ENCODE measurements around the gene COL6A3.
"Not testable (repeated sequence)": the region's sequence is repeated elsewhere in the genome, so short reads cannot be mapped to it uniquely, and the experiment has no call there.

The COL6A3 gene

DNA sequence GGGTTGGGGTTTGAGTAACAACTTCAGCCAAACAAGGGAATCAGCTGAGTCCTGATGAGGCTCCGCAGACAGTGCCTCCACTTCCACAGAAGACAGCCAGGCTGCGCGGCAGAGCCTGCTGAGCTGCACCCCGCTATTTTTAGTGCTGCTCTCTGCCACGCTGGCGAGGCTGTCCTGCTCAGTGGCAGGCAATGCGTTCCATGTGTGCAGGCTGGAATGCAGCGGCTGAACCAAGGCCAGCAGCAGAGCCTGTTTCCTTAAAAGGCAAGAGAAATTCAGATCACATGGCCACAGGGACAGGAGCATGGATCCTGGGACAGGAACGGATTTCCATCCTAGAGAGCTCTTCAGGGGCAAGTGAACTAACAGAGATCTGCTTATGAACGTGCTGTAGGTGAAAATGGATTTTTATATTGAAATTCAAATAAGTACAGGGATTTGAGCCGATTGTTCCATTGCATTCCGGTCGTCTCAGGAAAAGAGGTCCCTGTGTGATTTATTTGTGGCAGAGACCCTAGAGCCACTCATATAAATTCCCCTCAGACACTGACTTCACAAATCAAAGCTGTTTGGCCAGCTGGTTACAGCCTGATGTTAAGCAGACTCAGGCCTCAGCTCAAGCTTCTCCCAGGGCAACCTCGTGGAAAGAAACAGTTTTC, 98.7 kb downstream of the COL6A3 start:
- DNase-seq, result no peak

DNA sequence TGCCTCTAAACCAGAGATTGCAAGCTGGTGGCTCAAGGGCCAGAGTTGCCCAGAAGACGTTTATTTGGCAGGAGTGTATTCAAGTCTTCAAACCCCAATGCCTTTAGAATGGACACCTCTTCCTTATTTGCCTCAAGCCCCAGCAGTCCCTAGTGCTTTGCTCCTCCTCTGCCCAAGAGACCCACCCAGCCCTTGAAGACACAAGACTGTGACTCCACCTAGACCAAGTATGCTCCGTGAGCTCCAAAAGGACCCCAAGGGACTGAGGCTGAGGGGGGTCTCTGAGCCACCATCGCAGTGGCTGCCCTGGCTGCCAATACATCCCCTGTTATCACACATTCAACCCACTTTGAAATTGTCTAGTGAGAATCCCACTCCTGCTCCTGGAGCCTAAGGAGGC, 99.3 kb downstream of the COL6A3 start:
- DNase-seq, result no peak

DNA sequence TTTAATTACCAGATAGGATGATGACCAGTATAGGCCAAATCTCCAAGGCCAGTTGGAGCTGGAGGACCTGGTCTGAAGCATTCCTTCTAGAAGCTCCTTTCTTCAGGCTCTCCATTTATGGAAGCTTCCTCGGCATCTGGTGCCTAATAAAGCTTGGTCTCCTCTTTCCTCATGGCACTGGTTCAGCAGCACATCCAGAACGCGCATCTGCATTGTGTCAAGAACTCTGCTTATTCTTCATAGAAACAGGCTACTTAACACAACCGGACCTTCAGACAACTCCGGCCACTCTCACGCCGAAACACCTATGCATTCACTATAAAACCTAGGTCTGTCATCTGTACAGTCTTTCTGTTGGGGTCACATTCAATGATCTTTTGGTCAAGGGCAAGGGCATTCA, 99.8 kb downstream of the COL6A3 start:
- no peak for DNase-seq

DNA sequence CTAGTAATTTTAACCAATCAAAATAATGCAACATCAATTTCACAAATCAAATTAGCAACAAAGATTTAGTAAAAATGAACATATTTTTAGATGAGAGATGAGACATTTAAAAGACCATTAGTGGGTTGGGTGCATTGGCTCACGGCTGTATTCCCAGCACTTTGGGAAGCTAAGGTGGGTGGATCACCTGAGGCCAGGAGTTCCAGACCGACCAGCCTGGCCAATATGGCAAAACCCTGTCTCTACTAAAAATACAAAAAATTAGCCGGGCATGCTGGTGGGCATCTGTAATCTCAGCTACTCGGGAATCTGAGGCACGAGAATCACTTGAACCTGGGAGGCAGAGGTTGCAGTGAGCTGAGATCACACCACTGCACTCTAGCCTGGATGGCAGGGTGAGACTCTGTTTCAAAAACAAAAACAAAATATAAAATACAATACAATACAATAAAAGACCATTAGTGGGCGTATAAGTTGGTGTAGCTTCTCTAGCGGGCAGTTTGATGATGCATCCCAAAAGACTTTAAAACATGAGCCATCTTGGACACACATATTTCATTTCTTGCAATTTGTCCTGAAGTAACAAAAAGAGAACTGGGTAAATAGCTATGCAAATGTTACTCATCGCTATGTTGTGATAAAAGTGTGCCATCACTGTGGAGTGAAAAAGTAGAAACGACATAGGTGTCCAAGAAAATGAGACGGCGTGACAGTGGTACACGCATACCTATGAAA, 101.8 kb downstream of the COL6A3 start:
- no peak for DNase-seq

DNA sequence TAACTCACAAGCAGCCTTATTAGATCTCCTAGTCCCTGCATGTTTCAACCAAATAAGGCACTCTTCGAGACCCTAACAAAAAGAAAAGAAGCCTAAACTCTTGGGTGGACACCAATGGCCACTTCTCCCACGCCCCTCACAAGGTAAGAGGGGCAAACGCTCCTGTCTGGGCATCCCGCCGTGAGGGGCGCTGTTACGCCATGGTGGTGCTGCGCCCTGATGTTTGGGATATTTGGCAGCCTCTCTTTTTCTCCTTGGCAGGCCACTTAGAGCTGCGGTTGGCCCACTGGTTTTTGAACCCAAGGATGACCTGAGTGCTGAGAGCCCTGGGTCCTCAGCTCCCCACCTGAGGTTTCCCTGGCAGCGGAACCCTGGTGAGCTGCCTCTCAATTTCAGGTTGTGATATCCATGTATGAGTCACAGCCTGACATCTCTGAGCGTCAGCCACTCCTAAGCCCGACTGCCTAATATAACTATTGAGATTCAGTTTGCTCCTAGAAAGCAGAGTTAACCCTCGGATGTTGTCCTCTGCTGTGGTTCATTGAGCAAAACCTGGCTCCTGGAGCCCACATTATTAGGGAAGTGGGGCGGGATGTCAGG, 103.3 kb downstream of the COL6A3 start:
- no peak for DNase-seq

DNA sequence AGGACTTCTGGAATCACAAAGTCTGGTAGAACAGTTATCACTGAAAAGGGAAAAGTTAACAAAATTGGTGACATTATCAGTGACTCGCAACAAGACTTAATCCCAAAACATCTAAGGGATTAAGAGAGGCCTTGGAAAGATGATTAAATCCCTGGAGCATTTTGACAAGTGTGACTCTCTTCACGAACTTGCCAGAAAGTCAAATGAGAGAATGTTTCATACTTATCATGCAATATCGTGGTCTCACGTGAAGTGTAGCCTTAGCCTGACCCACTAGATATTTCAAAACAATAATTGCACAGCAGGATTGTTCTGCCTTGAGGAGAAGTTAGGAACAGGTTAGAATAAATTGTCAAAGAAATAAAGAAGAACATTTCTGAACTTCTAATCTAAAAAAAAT, 104.5 kb downstream of the COL6A3 start:
- DNase-seq, result peak; percentile 22

DNA sequence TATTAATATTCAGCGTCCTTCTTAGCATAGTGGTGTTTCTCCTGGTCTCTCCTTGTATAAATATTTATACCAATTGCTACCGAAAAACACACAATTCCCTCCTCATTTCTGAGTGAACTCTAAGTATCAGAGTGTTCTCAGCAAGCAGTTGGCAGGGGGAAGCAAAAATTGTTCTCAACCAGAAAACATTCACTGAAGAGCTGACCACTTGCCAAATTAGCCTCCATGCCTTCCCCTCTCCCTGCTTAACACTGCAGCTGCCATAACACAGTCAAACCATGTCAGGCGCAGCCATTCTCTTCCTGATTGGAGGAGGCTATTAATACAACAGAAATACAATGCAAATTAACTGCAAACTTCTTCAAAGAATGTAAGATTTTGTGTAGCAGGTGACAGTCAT, 105.0 kb downstream of the COL6A3 start:
- DNase-seq, result no peak

DNA sequence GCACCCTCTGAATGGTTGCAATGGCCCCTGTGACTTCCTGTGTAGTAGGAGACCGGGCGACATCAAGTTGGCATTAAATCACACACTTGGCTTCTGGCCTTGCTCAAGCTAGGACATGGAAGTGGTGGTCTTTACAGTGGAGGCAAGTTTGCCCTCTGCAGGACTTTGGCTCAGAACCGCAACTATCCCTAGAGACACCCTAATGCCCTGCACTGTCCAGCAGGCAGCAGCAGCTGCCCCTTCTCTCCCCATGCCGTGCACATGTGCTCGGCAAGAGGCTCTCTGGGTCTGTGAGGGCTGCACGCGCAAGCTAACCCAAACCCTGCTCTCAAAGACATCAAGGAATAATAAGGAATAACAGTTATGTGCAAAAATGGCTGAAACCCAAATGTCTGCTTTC, 106.5 kb downstream of the COL6A3 start:
- DNase-seq, result peak; percentile 13

DNA sequence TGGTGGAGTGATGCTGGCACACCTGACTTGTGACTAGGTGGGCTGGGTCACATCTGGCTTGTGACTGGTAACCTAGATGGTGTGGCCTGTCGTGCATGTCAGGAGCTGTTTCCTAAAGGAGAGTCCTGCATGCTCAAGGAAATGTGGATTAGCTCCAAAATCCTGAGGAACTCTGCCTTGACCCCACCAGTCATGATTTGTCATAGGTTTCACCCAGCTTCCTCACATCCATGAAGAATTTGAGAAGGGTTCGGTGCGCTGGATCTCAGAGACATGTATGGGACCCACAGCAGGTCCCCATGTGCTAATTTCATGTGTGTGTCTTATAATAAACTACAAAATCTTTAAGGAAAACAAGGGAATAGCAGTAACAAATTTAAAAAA, 107.2 kb downstream of the COL6A3 start:
- DNase-seq, result no peak

DNA sequence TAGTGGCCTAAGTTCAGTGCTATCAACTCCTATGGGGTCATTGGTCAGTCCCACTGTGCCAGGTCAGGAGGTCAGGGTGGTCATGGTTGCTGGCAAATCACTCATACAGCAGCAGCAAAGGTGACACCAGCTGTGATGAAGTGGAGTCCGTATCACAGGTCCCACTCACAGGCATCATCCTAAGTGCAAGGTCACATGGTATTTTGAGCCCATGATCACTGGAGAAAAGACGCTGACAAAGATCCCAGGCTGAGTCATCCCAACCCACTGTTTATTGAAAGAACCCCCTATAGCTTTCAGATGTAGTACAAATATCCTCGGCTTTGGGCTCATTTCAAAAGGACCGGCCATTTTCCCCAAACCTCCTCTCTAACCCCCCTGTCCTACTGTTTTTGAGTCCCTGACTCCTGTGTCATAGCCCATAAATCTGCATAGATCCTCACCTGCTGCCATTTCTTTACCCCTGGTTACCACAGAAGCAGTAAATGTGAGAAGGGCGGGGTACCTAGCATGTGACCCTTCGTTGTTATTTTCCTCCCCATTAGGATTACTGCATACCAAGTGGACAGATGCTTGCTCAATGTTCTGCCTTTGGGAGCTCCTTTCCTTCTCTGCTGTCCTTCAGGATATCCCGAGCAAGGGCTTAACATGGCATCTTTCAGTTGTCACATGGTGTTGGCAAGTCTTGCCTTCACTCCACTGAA, 107.7 kb downstream of the COL6A3 start:
- DNase-seq, result no peak

DNA sequence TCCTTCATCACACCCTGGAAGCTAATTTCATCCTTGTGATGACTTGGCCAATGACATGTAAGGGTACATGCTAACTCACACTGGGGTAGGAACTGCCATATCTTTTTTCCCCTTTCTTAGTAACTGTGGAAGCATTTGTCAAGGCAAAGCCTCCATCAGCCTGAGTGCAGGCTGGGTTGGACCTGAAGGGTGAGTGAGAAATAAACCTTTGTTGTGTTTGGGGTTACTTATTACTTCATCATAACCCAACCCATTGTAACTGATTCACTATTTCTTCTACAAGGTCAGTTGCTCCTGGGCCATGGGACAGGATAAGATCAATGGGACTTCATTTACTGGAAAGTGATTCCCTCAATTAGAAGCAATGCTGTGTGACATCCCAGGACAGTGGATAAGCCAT, 108.4 kb downstream of the COL6A3 start:
- DNase-seq, result no peak

DNA sequence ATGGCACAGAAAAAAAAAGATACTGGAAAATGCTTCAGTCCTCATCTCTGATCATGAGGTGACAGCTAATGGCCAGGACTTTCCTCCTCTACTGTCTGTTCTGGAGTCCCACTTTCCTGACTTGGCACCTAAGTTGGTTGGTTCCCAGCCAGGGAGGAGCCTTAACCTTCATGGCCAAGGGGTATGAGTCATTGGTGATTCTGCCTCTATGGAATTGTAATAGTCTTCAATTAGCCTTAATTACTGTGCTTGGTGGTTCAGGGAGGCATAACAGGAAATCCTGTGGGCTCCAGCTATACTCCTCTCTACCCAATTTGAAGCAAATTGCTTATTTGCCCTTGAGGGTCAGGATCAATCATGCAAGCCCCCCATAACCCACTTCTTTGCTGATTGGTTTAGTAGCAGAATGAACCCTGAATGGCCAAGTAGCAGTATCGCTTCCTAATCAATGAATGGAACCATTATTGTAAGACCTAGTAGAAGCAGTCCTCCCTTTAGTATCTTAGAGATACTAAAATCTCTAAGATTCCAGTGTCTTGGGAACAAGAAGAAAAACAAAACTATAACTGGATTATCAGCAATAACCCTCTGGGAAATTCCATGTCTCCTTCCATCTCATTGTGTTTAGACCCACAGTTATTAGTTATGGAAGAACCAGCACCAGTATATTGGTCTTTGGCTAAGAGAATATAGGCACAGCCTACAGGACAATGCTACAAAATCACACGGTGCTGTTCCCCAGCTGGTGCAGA, 109.0 kb downstream of the COL6A3 start:
- no peak for DNase-seq

DNA sequence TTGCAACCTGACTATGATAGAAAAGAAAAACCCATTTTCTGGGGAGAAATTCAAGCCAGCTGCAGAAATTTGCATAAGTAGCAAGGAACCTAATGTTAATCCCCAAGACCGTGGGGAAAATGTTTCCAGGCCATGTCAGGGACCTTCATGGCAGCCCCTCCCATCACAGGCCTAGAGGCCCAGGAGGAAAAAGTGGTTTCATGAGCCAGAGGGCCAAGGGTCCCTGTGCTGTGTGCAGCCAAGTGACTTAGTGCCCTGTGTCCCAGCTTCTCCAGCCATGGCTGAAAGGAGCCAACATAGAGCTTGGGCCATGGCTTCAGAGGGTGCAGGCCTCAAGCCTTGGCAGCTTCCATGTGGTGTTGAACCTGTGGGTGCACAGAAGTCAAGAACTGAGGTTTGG, 110.7 kb downstream of the COL6A3 start:
- not testable (repeated sequence) for DNase-seq

DNA sequence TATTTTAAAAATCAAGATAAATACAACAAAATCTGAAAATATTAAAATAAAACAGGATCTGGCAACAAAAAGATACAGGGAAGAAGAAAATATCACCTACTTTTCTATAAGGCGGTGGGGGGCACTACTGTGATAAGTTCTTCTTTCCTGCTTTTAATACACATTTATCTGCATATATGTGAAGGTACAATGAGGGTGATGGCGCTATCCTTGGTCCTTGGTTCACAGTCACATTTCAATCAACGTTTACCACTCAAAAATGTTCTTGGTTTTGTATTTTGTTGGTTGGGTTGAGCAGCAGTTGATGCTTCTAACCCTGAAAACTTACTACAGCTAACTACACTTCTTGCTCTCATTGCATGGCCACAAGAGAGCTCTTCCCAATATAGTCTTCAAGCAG, 112.4 kb downstream of the COL6A3 start:
- DNase-seq, result no peak

DNA sequence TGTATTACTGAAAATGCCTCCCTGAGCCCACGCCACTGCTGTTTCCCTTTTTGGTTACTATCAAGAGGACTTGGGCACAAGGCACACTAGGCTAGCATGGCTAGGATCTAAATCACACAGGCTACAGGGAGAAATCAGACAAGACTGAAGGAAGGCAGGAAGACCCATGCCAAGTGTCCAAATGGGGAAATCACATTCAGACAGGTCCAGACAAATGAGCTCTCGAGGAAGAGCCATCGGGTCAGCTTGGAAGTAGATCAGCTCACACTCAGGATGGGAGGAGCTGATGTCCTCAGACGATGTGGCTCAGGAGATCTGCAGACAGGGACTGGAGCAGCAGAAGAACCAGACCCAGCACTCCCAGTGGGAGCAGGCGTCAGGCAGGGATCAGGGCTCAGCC, 113.2 kb downstream of the COL6A3 start:
- no peak for DNase-seq

DNA sequence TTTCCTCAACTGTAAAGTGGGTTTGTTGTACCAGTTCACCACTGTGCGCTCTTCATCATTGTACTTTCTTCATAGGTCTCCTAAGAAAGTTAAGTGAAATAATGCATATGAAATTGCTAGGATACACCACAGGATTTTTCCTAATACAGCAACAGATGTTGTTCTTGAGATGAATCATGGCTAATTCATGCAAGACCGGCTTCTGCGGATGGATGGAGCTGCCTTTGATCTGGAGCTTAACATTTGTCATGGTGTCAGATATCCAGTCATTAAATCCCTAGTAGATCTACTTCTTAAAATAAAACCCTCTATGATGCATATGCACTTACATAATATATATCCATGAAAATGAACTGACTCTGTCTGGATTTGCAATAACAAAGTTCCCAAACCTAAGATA, 114.1 kb downstream of the COL6A3 start:
- DNase-seq, result no peak

DNA sequence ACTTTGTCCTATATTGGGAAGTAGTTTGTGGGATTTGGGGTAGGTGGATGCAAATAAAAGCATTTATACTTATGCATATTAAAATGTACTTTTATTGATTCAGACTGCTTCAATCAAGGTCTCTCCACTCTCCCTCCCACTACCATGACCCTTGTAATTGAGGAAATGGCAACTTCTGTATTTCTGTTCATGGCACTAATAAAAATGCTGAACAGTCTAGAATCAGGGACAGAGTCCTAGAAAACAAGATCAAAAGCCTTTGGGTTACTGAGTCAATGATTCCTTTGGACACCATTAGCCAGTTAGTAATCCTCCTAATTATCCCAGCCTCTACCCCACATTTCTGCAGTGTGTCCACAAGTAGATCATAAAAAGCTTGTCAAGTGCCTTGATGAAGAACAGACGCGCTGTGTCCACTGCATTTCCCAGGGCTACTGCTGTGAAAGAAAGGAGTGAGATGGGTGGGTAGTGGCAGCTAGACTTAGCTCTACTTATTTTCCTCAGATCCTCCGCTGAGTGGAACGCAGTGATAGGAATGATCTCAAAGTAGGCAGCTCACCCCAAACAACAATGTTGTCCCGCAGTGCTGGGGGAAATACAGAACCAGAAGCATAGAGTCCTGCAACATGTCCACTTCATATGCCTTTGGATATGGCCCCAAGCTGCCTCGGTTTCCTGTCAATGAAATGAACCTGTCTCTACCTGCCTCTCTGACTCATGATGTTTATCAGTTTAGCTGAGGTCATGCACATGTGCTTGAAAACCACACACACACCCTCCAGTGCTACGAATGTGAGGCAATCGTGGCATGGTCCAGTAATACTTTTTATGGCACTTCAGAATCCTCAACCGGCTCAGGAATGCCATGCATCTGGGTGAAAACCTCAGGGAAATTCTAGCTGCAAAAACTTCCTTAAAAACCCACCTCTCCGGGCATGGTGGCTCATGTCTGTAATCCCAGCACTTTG, 115.5 kb downstream of the COL6A3 start:
- DNase-seq, result no peak

DNA sequence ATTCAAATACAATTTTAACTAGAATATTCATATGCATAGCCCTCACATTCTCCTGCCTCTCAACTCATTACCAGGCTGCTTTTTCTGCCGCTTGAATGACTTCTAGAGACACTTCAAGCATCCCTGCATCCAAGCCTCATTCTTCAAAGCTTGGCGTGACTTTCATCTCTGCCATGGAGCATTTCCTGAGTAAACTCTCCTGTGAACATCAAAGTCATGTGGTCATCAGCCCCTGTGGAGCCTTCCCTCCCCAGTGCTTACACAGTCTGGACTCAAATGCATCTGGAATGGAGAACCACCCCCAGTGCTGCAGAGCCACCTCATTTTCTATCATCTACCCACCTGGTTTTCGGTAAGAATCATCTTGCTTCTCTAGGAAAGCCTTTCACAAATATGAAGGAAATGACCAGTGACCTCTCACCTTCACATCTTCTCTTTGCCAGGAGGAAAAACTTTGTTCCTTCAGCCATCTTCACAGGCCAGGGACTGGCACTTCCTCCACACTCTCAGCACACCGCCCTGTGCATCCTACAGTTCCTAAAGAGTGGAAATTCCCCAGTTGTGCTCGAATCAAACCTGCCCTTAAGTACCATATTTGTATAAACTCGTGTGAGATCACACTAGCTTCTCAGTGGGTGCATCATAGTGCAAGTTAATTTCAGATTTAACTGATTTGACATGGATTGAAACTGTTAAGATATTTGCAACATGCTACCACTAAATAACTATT, 116.4 kb downstream of the COL6A3 start:
- DNase-seq, result no peak

DNA sequence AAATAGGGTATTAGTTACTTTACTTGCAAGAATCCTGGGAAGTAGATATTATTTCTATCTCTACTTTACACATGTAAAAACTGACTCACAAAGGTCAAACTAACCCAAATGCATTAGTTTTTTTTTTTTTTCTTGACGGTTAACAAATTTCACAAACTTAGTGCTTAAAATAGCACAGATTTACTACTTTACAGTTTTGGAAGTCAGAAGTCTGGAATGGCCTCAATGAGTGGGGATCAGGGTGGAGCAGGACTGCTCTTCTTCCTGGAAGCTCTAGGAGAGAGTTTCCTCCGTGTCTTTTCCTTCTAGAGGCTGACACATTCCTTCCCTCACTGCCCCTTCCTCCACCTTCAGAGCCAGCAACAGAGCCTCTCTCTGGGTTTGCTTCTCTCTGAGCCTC, 117.2 kb downstream of the COL6A3 start:
- no peak for DNase-seq

DNA sequence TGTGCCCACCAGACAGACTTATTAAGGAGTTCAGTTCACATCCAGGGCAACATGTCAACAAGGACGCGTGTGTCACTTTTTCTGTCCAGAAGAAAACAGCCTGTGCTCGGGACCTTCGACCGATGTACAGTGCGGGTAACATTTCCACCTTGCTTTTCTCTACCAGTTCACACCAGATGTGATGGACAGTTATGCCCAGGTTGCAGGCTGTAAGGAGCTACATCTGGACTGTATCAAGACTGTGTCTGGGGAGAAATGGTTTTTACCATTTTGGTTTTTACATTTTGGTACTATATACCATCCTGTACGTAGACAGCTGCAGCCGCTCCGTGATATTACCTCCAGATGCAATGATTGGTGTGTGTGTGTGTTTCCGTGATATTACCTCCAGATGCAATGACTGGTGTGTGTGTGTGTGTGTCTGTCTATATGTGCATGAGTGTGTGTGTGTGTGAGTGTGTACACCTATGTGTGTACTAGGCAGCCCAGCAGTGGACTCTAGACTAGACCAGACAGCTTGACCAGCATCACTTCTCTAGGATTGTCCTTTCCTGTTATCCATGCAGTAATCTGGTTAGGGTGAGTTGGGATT, 118.0 kb downstream of the COL6A3 start:
- no peak for DNase-seq

DNA sequence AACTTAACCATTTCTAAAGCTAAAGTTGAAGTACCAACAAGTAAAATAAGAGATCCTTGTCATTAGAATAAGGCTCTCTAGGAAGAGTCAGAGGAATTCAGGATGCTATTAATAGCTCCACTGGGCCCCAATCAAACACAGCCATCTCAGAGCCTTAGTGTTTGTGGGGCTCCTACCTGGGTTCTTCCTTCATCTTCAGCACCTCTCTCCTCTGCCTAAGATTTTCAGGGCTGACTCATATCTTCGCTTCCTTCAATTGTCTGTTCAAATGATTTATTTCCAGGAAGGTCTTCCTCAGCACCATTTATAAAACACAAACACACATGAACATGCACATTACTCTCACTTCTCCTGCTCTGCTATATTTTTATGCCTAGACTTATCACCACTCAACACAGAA, 119.5 kb downstream of the COL6A3 start:
- DNase-seq, result no peak
